Measurements from ENCODE around the gene RPS6KA3.
"Not testable (repeated sequence)": the region's sequence is repeated elsewhere in the genome, so short reads cannot be mapped to it uniquely, and the experiment has no call there.

RPS6KA3 gene

DNA sequence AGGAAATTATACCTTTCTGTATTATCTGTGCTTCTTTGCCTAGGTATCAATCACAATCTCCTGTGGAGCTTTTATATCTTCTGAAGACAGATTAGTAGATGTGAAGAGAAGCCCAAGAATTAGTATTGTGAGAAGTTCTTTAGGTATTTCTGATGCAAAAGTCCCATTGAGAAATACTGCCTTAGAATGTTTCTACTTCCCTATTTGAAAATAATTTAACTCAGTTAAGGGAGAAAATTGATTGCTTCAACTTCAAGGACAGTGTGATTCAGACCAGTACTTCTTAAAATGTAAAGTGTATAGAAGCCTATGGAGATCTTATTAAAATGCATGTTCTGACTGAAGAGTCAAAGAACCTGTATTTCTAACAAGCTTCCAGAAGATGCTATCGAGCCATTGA, 134.0 kb downstream of the RPS6KA3 start:
- Mint-ChIP-seq H3K27ac (no peak overlapping the region), H3K4me3 (no peak overlapping the region), H3K4me1 (no peaks in the 10 kb centered on the region), H3K27me3 (ENCODE audit: low read depth) (no peaks in the 10 kb centered on the region), H3K9me3 (no peaks in the 10 kb centered on the region), H3K36me3 (ENCODE audit: low read depth) (peaks cover 44% of the 10 kb centered on the region)
- TF ChIP-seq, protein P1, sequence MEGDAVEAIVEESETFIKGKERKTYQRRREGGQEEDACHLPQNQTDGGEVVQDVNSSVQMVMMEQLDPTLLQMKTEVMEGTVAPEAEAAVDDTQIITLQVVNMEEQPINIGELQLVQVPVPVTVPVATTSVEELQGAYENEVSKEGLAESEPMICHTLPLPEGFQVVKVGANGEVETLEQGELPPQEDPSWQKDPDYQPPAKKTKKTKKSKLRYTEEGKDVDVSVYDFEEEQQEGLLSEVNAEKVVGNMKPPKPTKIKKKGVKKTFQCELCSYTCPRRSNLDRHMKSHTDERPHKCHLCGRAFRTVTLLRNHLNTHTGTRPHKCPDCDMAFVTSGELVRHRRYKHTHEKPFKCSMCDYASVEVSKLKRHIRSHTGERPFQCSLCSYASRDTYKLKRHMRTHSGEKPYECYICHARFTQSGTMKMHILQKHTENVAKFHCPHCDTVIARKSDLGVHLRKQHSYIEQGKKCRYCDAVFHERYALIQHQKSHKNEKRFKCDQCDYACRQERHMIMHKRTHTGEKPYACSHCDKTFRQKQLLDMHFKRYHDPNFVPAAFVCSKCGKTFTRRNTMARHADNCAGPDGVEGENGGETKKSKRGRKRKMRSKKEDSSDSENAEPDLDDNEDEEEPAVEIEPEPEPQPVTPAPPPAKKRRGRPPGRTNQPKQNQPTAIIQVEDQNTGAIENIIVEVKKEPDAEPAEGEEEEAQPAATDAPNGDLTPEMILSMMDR (IDR thresholded peaks at IDR 0.05; ENCODE audit: unreplicated experiment in 3 of 3): no peak

DNA sequence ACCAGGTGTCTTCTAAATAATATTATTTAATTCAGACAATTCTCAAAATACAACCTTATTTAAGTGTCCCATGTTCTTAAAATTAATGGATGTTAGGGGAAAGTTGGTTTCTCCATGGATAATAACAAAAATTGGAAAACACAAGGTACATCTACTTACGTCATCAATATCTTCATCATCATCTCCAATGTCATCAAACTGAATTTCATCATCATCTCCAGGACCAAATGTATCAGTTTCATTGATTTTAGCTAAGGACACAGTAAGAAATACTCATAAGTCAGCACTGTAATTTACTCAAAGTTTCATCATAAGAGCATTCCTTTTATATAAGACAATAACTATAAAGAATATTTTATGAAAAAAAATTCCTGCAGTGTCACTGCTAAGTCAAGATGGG, 136.4 kb downstream of the RPS6KA3 start:
- H3K9me3 Mint-ChIP-seq: no peaks in the 10 kb centered on the region
- H3K4me3 Mint-ChIP-seq: no peak overlapping the region
- H3K36me3 Mint-ChIP-seq (ENCODE audit: low read depth): peaks cover 24% of the 10 kb centered on the region
- no peaks in the 10 kb centered on the region for H3K27me3 Mint-ChIP-seq (ENCODE audit: low read depth)
- H3K4me1 Mint-ChIP-seq: no peaks in the 10 kb centered on the region
- no peak overlapping the region for H3K27ac Mint-ChIP-seq
- TF ChIP-seq, protein P1 (IDR thresholded peaks at IDR 0.05; ENCODE audit: unreplicated experiment in 3 of 3): no peak

DNA sequence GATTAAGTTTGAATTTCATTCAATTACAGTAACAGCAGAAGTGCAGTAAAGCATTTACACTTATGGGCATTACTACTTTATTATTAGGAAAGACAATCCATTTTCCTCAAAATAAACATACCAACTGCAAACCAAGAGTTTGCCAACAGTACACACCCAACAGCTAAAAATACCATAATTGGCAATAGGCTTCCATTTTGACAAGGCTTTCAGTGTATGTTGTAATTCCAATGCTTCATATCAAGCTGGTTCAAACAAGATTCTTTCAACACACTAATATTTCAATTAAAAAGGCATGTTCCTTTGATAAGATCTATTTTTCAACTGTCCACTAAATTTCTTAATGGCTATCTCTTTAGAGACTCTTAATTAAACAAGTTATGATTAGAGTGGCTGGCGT, 137.2 kb downstream of the RPS6KA3 start:
- Mint-ChIP-seq H3K9me3 (no peaks in the 10 kb centered on the region), H3K27me3 (ENCODE audit: low read depth) (no peaks in the 10 kb centered on the region), H3K27ac (no peak overlapping the region), H3K4me1 (no peaks in the 10 kb centered on the region), H3K4me3 (no peak overlapping the region), H3K36me3 (ENCODE audit: low read depth) (peaks cover 22% of the 10 kb centered on the region)
- TF ChIP-seq, protein P1 (IDR thresholded peaks at IDR 0.05; ENCODE audit: unreplicated experiment in 3 of 3): no peak

DNA sequence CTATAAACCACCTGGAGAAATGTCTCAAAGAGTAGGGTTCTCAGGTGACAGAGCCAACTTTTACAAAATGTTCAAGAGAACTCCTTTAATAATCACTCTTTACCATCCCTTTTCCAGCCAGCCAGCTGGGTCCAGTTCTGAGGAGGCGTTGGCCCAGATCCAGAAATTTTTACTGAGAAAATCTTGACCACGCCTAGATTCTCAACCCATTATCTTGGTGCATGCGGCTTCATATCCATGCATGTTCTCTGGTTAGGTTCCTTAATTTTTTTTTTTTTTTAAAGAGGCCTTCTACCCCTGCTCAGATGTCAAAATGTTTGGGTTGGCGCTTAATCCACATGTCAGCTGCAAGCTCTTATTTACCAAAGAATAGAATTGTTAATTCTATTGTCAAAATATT, 138.0 kb downstream of the RPS6KA3 start:
- Mint-ChIP-seq H3K36me3 (ENCODE audit: low read depth) (peaks cover 20% of the 10 kb centered on the region), H3K27ac (no peak overlapping the region), H3K4me3 (no peak overlapping the region), H3K27me3 (ENCODE audit: low read depth) (no peaks in the 10 kb centered on the region), H3K4me1 (no peaks in the 10 kb centered on the region), H3K9me3 (no peaks in the 10 kb centered on the region)
- TF ChIP-seq, protein P1 (IDR thresholded peaks at IDR 0.05; ENCODE audit: unreplicated experiment in 3 of 3): no peak

DNA sequence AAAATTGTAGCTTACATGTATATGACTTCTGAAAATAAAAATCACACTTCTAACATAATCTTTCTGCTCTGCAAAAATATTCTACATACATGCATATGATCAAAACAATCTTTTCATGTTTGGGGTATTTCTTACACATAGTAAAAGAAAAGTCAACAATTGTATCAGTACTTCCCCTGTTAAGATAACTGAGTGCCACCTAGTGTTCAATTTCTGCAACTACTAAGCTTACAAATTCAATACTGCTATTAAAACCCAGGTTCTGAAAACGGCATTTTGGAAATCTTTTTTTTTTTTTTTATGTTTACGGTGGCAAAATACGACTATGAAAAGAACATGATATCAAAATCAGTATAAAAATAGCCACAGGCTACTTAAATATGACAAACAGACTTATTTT, 139.3 kb downstream of the RPS6KA3 start:
- not testable (repeated sequence) for H3K27ac Mint-ChIP-seq; H3K4me1 Mint-ChIP-seq; H3K9me3 Mint-ChIP-seq; H3K4me3 Mint-ChIP-seq; H3K27me3 Mint-ChIP-seq (ENCODE audit: low read depth)
- TF ChIP-seq, protein P1 (IDR thresholded peaks at IDR 0.05; ENCODE audit: unreplicated experiment in 3 of 3): peak; percentile 25 to 41 (median 30)
- peaks cover 14% of the 10 kb centered on the region for H3K36me3 Mint-ChIP-seq (ENCODE audit: low read depth)

DNA sequence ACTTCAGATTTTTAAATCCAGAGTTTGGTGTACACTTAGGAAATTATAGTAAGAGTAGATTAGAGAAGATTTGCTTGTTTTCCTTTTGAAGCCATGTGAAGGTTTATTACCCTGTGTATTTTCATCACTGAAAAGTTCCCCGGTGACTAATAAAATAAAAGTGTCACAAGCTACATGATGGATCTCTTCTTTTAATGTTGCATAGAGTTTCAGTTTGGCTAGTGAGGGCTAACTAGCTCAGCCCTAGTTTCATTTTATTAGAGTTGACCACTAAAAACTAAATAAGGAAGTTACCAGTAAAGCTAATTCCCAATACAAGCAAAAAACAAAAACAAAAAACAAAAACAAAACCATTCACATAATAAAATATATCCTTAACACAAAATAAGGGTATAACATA, 139.9 kb downstream of the RPS6KA3 start:
- not testable (repeated sequence) for H3K4me3 Mint-ChIP-seq

More for the DNA sequence above, 139.9 kb downstream of the RPS6KA3 start:
- H3K9me3 Mint-ChIP-seq; H3K4me1 Mint-ChIP-seq; H3K27me3 Mint-ChIP-seq (ENCODE audit: low read depth); H3K27ac Mint-ChIP-seq: not testable (repeated sequence)
- peaks cover 10% of the 10 kb centered on the region for H3K36me3 Mint-ChIP-seq (ENCODE audit: low read depth)

Data from nephron (organoid).